IPS-15b (cell line): ENCODE data around the gene GPATCH8.
A peak's percentile ranks its signal among the peaks of the same experiment; 100 is the strongest.
"Not testable (repeated sequence)": the region's sequence is repeated elsewhere in the genome, so short reads cannot be mapped to it uniquely, and the experiment has no call there.

Experiments
- H3K27me3 ChIP-seq: one replicate; pipeline ENCODE4 v1.6.1; 2013; ENCODE audit warnings: low read length; ENCODE audit not compliant: control insufficient read depth, insufficient read depth
- H3K36me3 ChIP-seq: one replicate; pipeline ENCODE4 v1.6.1; 2013; ENCODE audit warnings: low read length; ENCODE audit not compliant: control insufficient read depth, insufficient read depth
- H3K4me1 ChIP-seq: one replicate; pipeline ENCODE4 v1.6.1; 2013; ENCODE audit warnings: mild to moderate bottlenecking, low read length; ENCODE audit not compliant: control insufficient read depth, insufficient read depth
- H3K4me3 ChIP-seq: one replicate; pipeline ENCODE4 v1.5.1; 2013; ENCODE audit warnings: low read depth, low read length
- H3K9ac ChIP-seq: one replicate; pipeline ENCODE4 v1.6.1; 2013; ENCODE audit warnings: low read depth, mild to moderate bottlenecking, low read length
- H3K9me3 ChIP-seq: one replicate; pipeline ENCODE4 v1.6.1; 2013; ENCODE audit warnings: mild to moderate bottlenecking, low read length; ENCODE audit not compliant: control insufficient read depth, insufficient read depth

The GPATCH8 gene

GRCh38 chr17:44375196-44376017 is 127.8 kb downstream of the GPATCH8 start:
- Histone ChIP-seq H3K36me3 (no peaks in the 10 kb centered on the region), H3K4me1 (no peaks in the 10 kb centered on the region), H3K27me3 (peaks cover 2% of the 10 kb centered on the region), H3K4me3 (peak overlapping the region; percentile 37), H3K9ac (no peak overlapping the region), H3K9me3 (no peaks in the 10 kb centered on the region)

GRCh38 chr17:44374306-44375195 is 128.7 kb downstream of the GPATCH8 start:
- Histone ChIP-seq H3K27me3 (peaks cover 2% of the 10 kb centered on the region), H3K9me3 (no peaks in the 10 kb centered on the region), H3K4me3 (peak overlapping the region; percentile 37), H3K4me1 (no peaks in the 10 kb centered on the region), H3K9ac (no peak overlapping the region), H3K36me3 (no peaks in the 10 kb centered on the region)

- Histone ChIP-seq H3K27me3 (peaks cover 2% of the 10 kb centered on the region), H3K9me3 (no peaks in the 10 kb centered on the region), H3K9ac (no peak overlapping the region), H3K36me3 (no peaks in the 10 kb centered on the region), H3K4me3 (no peak overlapping the region), H3K4me1 (no peaks in the 10 kb centered on the region)
Measured at GRCh38 chr17:44372036-44372435, 131.2 kb downstream of the GPATCH8 start.

GRCh38 chr17:44369414-44370023 is 133.7 kb downstream of the GPATCH8 start:
- peaks cover 20% of the 10 kb centered on the region for H3K27me3 ChIP-seq
- H3K4me1 ChIP-seq, H3K9me3 ChIP-seq, H3K4me3 ChIP-seq, H3K9ac ChIP-seq, H3K36me3 ChIP-seq: not testable (repeated sequence)

GRCh38 chr17:44368391-44369243 is 134.6 kb downstream of the GPATCH8 start:
- not testable (repeated sequence) for H3K36me3 ChIP-seq, H3K9me3 ChIP-seq, H3K4me3 ChIP-seq, H3K9ac ChIP-seq, H3K4me1 ChIP-seq
- peaks cover 19% of the 10 kb centered on the region for H3K27me3 ChIP-seq

- H3K9ac ChIP-seq: no peak overlapping the region
- H3K27me3 ChIP-seq: peaks cover 17% of the 10 kb centered on the region
- H3K36me3 ChIP-seq: no peaks in the 10 kb centered on the region
- H3K4me1 ChIP-seq: no peaks in the 10 kb centered on the region
- H3K9me3 ChIP-seq: no peaks in the 10 kb centered on the region
- H3K4me3 ChIP-seq: no peak overlapping the region
Measured at GRCh38 chr17:44367231-44367979, 135.8 kb downstream of the GPATCH8 start.

- H3K9ac ChIP-seq, H3K9me3 ChIP-seq, H3K4me3 ChIP-seq, H3K36me3 ChIP-seq: not testable (repeated sequence)
- Histone ChIP-seq H3K4me1 (peaks cover 15% of the 10 kb centered on the region), H3K27me3 (peaks cover 17% of the 10 kb centered on the region)
Measured at GRCh38 chr17:44365051-44365450, 138.2 kb downstream of the GPATCH8 start.

- H3K4me3 ChIP-seq: peak within 1 kb of the TSS; percentile 60
- H3K9ac ChIP-seq: peak within 1 kb of the TSS; percentile 12
- H3K36me3 ChIP-seq: peaks cover under 1% of the 10 kb centered on the region
- H3K27me3 ChIP-seq: peaks cover 17% of the 10 kb centered on the region
- no peaks in the 10 kb centered on the region for H3K9me3 ChIP-seq
- H3K4me1 ChIP-seq: peaks cover 15% of the 10 kb centered on the region
Measured at GRCh38 chr17:44363613-44364159, 139.5 kb downstream of the GPATCH8 start, which contains the start of gene FAM171A2. TSS of gene FAM171A2 (minus strand) at chr17:44363853. CDS start at chr17:44363714, 139 bp downstream.

- Histone ChIP-seq H3K4me3 (peak overlapping the region; percentile 60), H3K36me3 (peaks cover 3% of the 10 kb centered on the region), H3K27me3 (peaks cover 17% of the 10 kb centered on the region), H3K9me3 (no peaks in the 10 kb centered on the region), H3K4me1 (peaks cover 15% of the 10 kb centered on the region), H3K9ac (peak overlapping the region; percentile 12)
Measured at GRCh38 chr17:44362949-44363612, 140.1 kb downstream of the GPATCH8 start.

- peaks cover 17% of the 10 kb centered on the region for H3K27me3 ChIP-seq
- H3K4me3 ChIP-seq: peak overlapping the region; percentile 60
- no peaks in the 10 kb centered on the region for H3K9me3 ChIP-seq
- no peak overlapping the region for H3K9ac ChIP-seq
- peaks cover 3% of the 10 kb centered on the region for H3K36me3 ChIP-seq
- H3K4me1 ChIP-seq: peaks cover 15% of the 10 kb centered on the region
Measured at GRCh38 chr17:44362459-44362948, 140.7 kb downstream of the GPATCH8 start.
